NCI-H460 (cell line): ENCODE data around the gene FSD1L. TPM values are rescaled to one million over a fixed set of nuclear protein-coding genes. Genes with fewer than 3 reads are reported as not detected.
"Not testable (repeated sequence)": the region's sequence is repeated elsewhere in the genome, so short reads cannot be mapped to it uniquely, and the experiment has no call there.

Experiments used
- DNase-seq: peaks from one replicate; pipeline ENCODE4 v3.0.0-alpha.2; 2016; ENCODE audit warnings: low read depth; ENCODE audit errors: extremely low read depth
- total RNA-seq: library from RNA; depleted of rRNA; stranded (reverse); fragments of >200 nt; shearing (Covaris generic); gene quantifications from 2 replicates; pipeline ENCODE4 v1.2.3, GENCODE V29; 2014; rRNA removed

The FSD1L gene
- total RNA-seq, 1 experiment from 2014 or later, result 6.2 TPM

DNA sequence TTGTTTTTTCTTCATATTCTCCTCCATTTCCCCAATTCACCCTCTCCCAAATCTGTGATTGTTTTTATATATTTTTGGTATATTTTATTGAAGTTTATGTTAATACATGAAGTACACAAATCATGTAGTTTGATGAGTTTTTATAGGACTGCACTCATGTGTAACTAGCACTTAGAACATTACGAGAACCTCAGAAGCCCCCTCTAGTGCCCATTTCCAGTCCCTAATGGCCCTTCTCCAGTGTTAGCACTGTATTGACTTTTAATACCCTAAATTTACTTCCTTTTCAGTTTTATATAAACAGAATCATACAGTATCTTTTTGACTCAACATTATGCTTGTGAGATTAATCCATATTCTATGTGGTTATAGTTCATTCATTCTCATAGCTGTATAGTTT, 91.6 kb downstream of the FSD1L start:
- no peak for DNase-seq

DNA sequence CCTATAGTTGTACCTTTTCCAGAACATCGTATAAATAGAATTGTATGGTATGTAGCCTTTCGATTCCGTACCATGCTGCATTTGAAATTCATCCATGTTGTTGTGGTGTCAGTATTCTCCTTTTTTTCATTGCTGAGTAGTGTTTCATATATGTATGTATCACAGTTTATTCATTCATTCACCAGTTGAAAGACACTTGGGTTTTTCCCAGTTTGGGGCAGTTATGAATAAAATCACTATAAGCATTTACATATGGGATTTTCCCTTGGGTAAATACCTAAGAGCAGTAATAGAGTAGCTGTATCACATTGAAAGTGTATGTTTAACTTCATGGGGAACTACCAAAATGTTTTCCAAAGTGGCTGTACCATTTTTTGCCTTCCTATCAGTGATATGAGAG, 94.0 kb downstream of the FSD1L start:
- no peak for DNase-seq

DNA sequence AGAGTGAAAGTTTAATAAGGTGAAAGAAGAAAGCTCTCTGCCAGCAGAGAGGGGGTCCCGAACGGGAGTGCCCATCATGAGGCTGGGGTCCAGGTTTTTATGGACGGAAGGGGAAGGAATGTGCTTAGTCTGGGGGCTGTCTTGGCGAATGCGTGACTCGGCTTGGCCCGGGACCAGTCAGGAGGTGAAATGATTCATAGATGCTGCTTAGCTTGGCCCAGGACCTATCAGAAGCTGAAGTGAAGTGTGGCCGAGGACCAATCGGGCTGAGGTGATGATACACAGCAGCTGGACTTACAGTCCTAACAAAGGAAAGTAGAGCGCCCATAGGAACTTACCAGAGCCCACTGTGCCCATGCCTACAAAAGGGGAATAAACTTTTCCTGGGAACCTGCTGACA, 106.2 kb downstream of the FSD1L start:
- DNase-seq, result no peak

DNA sequence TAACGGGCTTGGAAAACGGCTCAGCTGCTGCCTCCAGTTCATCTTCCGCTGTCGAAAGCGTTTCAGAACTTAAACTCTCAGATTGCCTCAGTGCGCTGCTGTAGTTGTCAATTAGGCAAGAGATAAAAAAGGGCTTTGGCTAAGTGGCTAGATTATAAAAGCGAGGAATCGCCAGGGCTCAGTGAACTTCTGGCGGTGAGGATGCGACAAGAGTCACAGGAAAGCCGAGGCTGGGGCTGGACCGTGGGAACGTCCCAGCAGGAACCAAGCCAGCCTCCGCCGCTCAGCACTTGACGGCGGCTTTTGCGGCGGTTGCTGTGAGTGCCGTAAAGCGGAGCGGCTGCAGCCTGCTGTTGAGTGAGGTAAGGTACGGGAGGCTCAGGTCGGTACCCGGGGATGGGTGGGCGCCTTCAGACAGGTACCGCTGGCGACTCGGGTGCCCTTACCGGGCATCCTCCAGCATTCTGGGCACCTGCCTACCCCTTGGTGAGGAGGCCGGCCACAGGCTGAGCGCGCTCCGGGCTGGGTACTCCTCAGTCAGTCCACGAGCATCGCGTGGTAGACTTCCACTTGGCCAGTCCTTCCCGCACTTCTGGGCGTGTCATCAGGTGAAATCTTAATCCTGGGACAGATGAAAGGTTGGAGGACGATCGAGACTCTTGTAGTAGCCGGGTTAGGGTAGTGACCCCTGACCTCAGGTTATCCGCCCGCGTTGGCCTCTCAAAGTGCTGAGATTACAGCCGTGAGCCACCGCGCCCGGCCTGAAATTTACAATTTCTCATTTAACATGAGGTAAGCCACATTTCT, 110.2 kb downstream of the FSD1L start, which contains the start of gene FKTN:
Gene FKTN (plus strand): TSS at position 328 of the 807 bp plus-strand sequence. CDS start 16,902 bp downstream, outside the sequence.
- DNase-seq, result peak; percentile 84

DNA sequence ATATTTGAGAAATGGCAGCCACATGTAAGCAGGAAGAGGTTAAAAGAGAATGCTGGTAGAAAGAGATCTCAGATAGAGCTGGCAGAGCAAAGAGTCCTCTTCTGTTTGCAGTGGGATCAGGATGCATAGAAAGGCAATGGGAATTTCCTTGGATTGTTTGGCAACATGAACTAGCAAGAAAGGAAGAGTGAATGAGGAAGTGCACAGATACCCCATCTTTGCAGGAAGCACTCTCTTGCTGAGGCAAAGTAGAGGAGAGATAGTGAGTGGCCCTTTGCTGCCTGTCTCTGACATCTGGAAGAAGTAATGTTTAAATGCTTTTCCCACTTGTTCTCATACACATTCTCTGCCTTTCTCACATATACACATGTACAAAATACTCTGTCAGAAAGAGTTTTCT, 124.6 kb downstream of the FSD1L start:
- no peak for DNase-seq

DNA sequence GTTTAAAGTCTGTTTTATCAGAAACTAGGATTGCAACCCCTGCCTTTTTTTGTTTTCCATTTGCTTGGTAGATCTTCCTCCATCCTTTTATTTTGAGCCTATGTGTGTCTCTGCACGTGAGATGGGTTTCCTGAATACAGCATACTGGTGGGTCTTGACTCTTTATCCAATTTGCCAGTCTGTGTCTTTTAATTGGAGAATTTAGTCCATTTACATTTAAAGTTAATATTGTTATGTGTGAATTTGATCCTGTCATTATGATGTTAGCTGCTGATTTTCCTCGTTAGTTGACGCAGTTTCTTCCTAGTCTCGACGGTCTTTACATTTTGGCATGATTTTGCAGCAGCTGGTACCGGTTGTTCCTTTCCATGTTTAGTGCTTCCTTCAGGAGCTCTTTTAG, 132.1 kb downstream of the FSD1L start:
- DNase-seq, result not testable (repeated sequence)

DNA sequence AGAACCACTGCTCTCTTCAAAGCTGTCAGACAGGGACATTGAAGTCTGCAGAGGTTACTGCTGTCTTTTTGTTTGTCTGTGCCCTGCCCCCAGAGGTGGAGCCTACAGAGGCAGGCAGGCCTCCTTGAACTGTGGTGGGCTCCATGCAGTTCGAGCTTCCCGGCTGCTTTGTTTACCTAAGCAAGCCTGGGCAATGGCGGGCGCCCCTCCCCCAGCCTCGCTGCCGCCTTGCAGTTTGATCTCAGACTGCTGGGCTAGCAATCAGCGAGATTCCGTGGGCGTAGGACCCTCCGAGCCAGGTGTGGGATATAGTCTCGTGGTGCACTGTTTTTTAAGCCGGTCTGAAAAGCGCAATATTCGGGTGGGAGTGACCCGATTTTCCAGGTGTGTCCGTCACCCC, 133.7 kb downstream of the FSD1L start:
- not testable (repeated sequence) for DNase-seq

DNA sequence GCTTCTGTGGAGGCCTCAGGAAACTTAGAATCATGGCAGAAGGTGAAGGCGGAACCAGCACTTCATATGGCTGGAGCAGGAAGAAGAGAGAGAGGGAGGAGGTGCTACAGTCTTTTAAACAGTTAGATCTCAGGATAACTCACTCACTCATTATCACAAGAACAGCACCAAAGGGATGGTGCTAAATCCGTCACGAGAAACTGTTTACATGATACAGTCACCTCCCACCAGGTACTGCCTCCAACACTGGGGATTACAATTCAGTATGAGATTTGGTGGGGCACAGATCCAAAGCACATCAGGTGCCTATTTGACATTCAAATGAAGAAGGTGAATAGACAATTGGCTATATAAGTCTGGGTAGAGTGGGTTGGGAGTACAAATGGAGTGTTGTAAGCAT, 145.3 kb downstream of the FSD1L start:
- DNase-seq, result no peak

Other genes starting within 250 kb of the FSD1L start
- gene SLC44A1, start 203.4 kb upstream of the FSD1L start, total RNA-seq, result 247 and 276 TPM in 2 replicates
- gene FKTN, start 110.1 kb downstream of the FSD1L start, total RNA-seq, result 38.6 and 55.0 TPM in 2 replicates
- gene TAL2, start 214.4 kb downstream of the FSD1L start, total RNA-seq, result not detected in 2 replicates
- gene TMEM38B, start 246.5 kb downstream of the FSD1L start, total RNA-seq, result 25.7 and 30.3 TPM in 2 replicates